ENCODE data around the gene NCOR1.

GRCh38 chr17:16122697-16123434, 92.5 kb downstream of the NCOR1 start:
- TF ChIP-seq CTCF (conservative IDR thresholded peaks at IDR 0.05) (no peak), EZH2 (IDR thresholded peaks at IDR 0.05; ENCODE audit: low read depth) (no peak)
